Neuron (in vitro differentiated cells): Measurements from ENCODE around the gene CTNNA2.
"Not testable (repeated sequence)": the region's sequence is repeated elsewhere in the genome, so short reads cannot be mapped to it uniquely, and the experiment has no call there.

Source experiments
- H2AFZ ChIP-seq: one replicate; pipeline ENCODE4 v1.6.1; 2013; ENCODE audit warnings: low read depth, mild to moderate bottlenecking, inconsistent platforms, low read length, moderate library complexity
- H3K27me3 ChIP-seq: one replicate; pipeline ENCODE4 v1.6.1; 2013; ENCODE audit warnings: low read length; ENCODE audit not compliant: insufficient read depth
- H3K36me3 ChIP-seq: one replicate; pipeline ENCODE4 v1.6.1; 2013; ENCODE audit warnings: low read length; ENCODE audit not compliant: insufficient read depth
- H3K4me1 ChIP-seq: one replicate; pipeline ENCODE4 v1.6.1; 2013; ENCODE audit warnings: low read length; ENCODE audit not compliant: insufficient read depth
- H3K4me3 ChIP-seq: 2 replicates; pipeline ENCODE4 v1.5.1; 2013; ENCODE audit warnings: mild to moderate bottlenecking, low read length, moderate library complexity
- H3K9me3 ChIP-seq: one replicate; pipeline ENCODE4 v1.6.1; 2013; ENCODE audit warnings: low read length

Gene CTNNA2

GRCh38 chr2:80073134-80073561 lies 560.3 kb downstream of the CTNNA2 start:
- Histone ChIP-seq H3K9me3 (no peaks in the 10 kb centered on the region), H2AFZ (no peak overlapping the region), H3K36me3 (no peaks in the 10 kb centered on the region), H3K27me3 (no peaks in the 10 kb centered on the region), H3K4me3 (no peak overlapping the region), H3K4me1 (no peaks in the 10 kb centered on the region)

- Histone ChIP-seq H2AFZ (no peak overlapping the region), H3K4me3 (no peak overlapping the region), H3K27me3 (no peaks in the 10 kb centered on the region), H3K4me1 (no peaks in the 10 kb centered on the region), H3K36me3 (no peaks in the 10 kb centered on the region), H3K9me3 (no peaks in the 10 kb centered on the region)
Measured at GRCh38 chr2:80074321-80075070, 561.6 kb downstream of the CTNNA2 start.

DNA sequence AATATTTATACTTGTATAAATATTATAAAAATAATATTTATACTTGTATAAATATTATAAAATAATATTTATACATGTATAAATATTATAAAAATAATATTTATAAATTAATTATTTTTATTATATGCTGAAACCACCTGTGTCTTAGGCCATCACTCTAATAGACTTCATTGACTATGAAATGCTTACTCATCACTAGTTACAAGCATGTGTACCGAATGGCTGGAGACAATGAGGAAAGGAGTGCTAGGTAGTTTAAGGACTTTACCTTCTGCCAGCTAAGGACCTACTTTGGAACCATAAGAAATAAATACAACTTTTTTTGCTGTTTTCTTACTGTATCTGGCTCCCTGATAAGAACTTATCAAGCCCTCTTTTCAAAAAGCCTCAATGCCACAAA lies 562.9 kb downstream of the CTNNA2 start:
- H3K4me1 ChIP-seq, result no peaks in the 10 kb centered on the region
- H3K27me3 ChIP-seq, result no peaks in the 10 kb centered on the region
- H3K4me3 ChIP-seq, result no peak overlapping the region
- H3K36me3 ChIP-seq, result no peaks in the 10 kb centered on the region
- H2AFZ ChIP-seq, result no peak overlapping the region
- no peaks in the 10 kb centered on the region for H3K9me3 ChIP-seq

GRCh38 chr2:80078290-80079036 lies 565.6 kb downstream of the CTNNA2 start:
- H3K4me3 ChIP-seq, result no peak overlapping the region
- no peak overlapping the region for H2AFZ ChIP-seq
- H3K9me3 ChIP-seq, result no peaks in the 10 kb centered on the region
- H3K27me3 ChIP-seq, result no peaks in the 10 kb centered on the region
- no peaks in the 10 kb centered on the region for H3K36me3 ChIP-seq
- H3K4me1 ChIP-seq, result no peaks in the 10 kb centered on the region

- H2AFZ ChIP-seq, result no peak overlapping the region
- H3K36me3 ChIP-seq, result no peaks in the 10 kb centered on the region
- no peak overlapping the region for H3K4me3 ChIP-seq
- H3K9me3 ChIP-seq, result no peaks in the 10 kb centered on the region
- no peaks in the 10 kb centered on the region for H3K4me1 ChIP-seq
- no peaks in the 10 kb centered on the region for H3K27me3 ChIP-seq
Measured at GRCh38 chr2:80080957-80081356, 568.1 kb downstream of the CTNNA2 start.

GRCh38 chr2:80086831-80087230 lies 574.0 kb downstream of the CTNNA2 start:
- Histone ChIP-seq H2AFZ (no peak overlapping the region), H3K36me3 (no peaks in the 10 kb centered on the region), H3K4me1 (peaks cover 4% of the 10 kb centered on the region), H3K27me3 (no peaks in the 10 kb centered on the region), H3K4me3 (no peak overlapping the region), H3K9me3 (no peaks in the 10 kb centered on the region)

- H2AFZ ChIP-seq, result no peak overlapping the region
- peaks cover 12% of the 10 kb centered on the region for H3K4me1 ChIP-seq
- H3K4me3 ChIP-seq, result no peak overlapping the region
- H3K27me3 ChIP-seq, result no peaks in the 10 kb centered on the region
- no peaks in the 10 kb centered on the region for H3K9me3 ChIP-seq
- no peaks in the 10 kb centered on the region for H3K36me3 ChIP-seq
Measured at GRCh38 chr2:80091237-80091636, 578.4 kb downstream of the CTNNA2 start.

GRCh38 chr2:80092474-80092873 lies 579.6 kb downstream of the CTNNA2 start:
- no peaks in the 10 kb centered on the region for H3K27me3 ChIP-seq
- H3K4me3 ChIP-seq, result no peak overlapping the region
- H2AFZ ChIP-seq, result no peak overlapping the region
- H3K4me1 ChIP-seq, result peaks cover 9% of the 10 kb centered on the region
- H3K9me3 ChIP-seq, result no peaks in the 10 kb centered on the region
- H3K36me3 ChIP-seq, result no peaks in the 10 kb centered on the region

- not testable (repeated sequence) for H3K36me3 ChIP-seq, H3K27me3 ChIP-seq, H3K4me1 ChIP-seq, H3K9me3 ChIP-seq, H2AFZ ChIP-seq, H3K4me3 ChIP-seq
Measured at GRCh38 chr2:80098503-80098902, 585.7 kb downstream of the CTNNA2 start.

DNA sequence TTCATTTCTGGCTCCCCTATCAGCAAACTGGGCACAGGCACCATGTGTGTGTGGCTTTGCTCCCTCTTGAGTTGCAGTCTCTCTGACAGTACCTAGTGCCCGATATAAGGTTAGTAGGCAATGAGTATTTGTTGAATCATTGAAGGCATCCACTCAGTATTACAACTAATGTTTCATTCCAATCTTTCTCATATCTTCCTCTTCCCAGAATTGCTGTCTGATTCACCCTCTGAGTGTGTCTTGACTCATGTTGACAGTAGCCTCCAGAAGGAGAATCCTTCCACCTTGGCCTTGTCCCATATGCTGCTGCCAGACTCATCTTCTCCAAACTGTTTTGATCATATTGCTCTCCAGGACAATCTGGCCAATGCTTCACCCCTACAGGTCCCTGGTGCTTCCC lies 589.2 kb downstream of the CTNNA2 start:
- H3K9me3 ChIP-seq, result no peaks in the 10 kb centered on the region
- no peaks in the 10 kb centered on the region for H3K36me3 ChIP-seq
- no peak overlapping the region for H3K4me3 ChIP-seq
- H3K4me1 ChIP-seq, result no peaks in the 10 kb centered on the region
- H2AFZ ChIP-seq, result no peak overlapping the region
- no peaks in the 10 kb centered on the region for H3K27me3 ChIP-seq

GRCh38 chr2:80105015-80105640 lies 592.3 kb downstream of the CTNNA2 start:
- no peaks in the 10 kb centered on the region for H3K9me3 ChIP-seq
- no peaks in the 10 kb centered on the region for H3K4me1 ChIP-seq
- no peak overlapping the region for H2AFZ ChIP-seq
- H3K27me3 ChIP-seq, result no peaks in the 10 kb centered on the region
- no peaks in the 10 kb centered on the region for H3K36me3 ChIP-seq
- H3K4me3 ChIP-seq, result no peak overlapping the region

- H3K36me3 ChIP-seq, result no peaks in the 10 kb centered on the region
- no peak overlapping the region for H2AFZ ChIP-seq
- H3K4me1 ChIP-seq, result no peaks in the 10 kb centered on the region
- H3K4me3 ChIP-seq, result no peak overlapping the region
- H3K27me3 ChIP-seq, result no peaks in the 10 kb centered on the region
- no peaks in the 10 kb centered on the region for H3K9me3 ChIP-seq
Measured at GRCh38 chr2:80111185-80111584, 598.3 kb downstream of the CTNNA2 start.

- no peaks in the 10 kb centered on the region for H3K9me3 ChIP-seq
- no peaks in the 10 kb centered on the region for H3K27me3 ChIP-seq
- H3K4me1 ChIP-seq, result no peaks in the 10 kb centered on the region
- no peak overlapping the region for H3K4me3 ChIP-seq
- H3K36me3 ChIP-seq, result no peaks in the 10 kb centered on the region
- no peak overlapping the region for H2AFZ ChIP-seq
Measured at GRCh38 chr2:80112790-80113189, 599.9 kb downstream of the CTNNA2 start.
